Activated T-helper 1 cell treated with anti-CD3 and anti-CD28 coated beads, Interleukin-12 subunit alpha, Interleukin-12 subunit beta, Interleukin-2, Interleukin-4 antibody, amounts not matched to agents 30 ng/mL and 10 ng/mL and 1 ng/mL, durations not matched to agents 14 hours and 24 hours and 36 hours (primary cell): ENCODE measurements around the gene FRMD4A. TPM values are rescaled to one million over a fixed set of nuclear protein-coding genes. Genes with fewer than 3 reads are reported as not detected.

Experiments
- DNase-seq: peaks from one replicate; pipeline ENCODE4 v3.0.0; 2021; ENCODE audit warnings: low spot score
- H3K27ac Mint-ChIP-seq: one replicate; pipeline ENCODE4 v1.8.0; 2021; ENCODE audit warnings: mild to moderate bottlenecking, mixed read lengths
- H3K27me3 Mint-ChIP-seq: one replicate; pipeline ENCODE4 v1.8.0; 2022; ENCODE audit warnings: mild to moderate bottlenecking, moderate library complexity, mixed read lengths; ENCODE audit not compliant: insufficient read depth
- H3K36me3 Mint-ChIP-seq: one replicate; pipeline ENCODE4 v1.8.0; 2021; ENCODE audit warnings: low read depth, mixed read lengths
- H3K4me1 Mint-ChIP-seq: one replicate; pipeline ENCODE4 v1.8.0; 2021; ENCODE audit warnings: low read depth, mixed read lengths
- H3K4me3 Mint-ChIP-seq: one replicate; pipeline ENCODE4 v1.8.0; 2021; ENCODE audit warnings: mild to moderate bottlenecking, moderate library complexity, mixed read lengths
- H3K9me3 Mint-ChIP-seq: one replicate; pipeline ENCODE4 v1.8.0; 2021; ENCODE audit warnings: mixed read lengths
- intact Hi-C: fragments of 100-400 bp; cut with micrococcal nuclease; formaldehyde crosslinking; loops from one replicate; pipeline ENCODE4 v1.15.1; 2024
- total RNA-seq: library from RNA; stranded (reverse); gene quantifications from 2 replicates; pipeline ENCODE4 v1.2.3, GENCODE V29; 2022

FRMD4A gene
- total RNA-seq, 1 donor from 2014 or later, result 0.31 TPM

DNA sequence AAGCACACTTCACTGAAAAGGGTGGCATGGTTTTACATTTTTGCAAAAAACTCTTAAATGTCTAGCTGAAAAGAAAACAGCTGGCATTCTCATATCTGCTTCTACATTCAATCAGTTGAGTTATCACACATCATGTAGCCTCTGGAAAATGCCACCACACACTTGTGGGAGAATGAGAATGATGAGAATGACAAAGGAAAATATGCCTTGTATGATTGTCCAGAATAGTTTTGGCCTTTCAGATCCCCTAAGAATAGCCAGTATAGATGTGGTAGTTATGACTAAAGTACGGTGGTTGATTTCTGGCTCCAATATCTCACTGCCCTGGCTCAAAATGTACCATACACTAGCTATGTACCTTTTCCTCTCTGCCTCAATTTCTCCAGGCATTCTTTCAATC is 30.2 kb upstream of the FRMD4A start:
- no peaks in the 10 kb centered on the region for H3K36me3 Mint-ChIP-seq
- H3K27ac Mint-ChIP-seq, result no peak overlapping the region
- H3K9me3 Mint-ChIP-seq, result no peaks in the 10 kb centered on the region
- H3K4me1 Mint-ChIP-seq, result no peaks in the 10 kb centered on the region
- no peak for DNase-seq
- no peak overlapping the region for H3K4me3 Mint-ChIP-seq
- H3K27me3 Mint-ChIP-seq, result peaks cover 2% of the 10 kb centered on the region
- intact Hi-C loops, result no loop called here

DNA sequence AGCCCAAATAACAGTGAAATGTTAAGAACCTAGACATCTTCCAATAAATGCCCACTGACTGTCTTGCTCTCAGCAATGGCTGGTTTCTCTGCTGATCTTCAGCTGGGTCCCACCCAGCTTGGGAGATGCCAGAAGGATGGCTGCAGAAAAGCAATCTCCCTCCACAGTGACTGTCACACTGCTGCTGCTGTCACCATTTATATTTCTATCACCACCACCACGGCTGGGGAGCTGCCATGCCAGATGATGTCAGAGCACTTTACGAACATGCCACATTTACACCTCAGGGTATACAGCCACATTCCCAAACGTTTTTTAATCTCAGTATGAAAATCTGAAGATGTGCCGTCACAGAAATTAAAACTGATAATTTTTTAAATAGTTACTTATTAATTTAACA is 29.8 kb upstream of the FRMD4A start:
- Mint-ChIP-seq H3K4me3 (no peak overlapping the region), H3K9me3 (no peaks in the 10 kb centered on the region), H3K36me3 (no peaks in the 10 kb centered on the region), H3K4me1 (no peaks in the 10 kb centered on the region), H3K27me3 (peaks cover 2% of the 10 kb centered on the region), H3K27ac (no peak overlapping the region)
- DNase-seq, result no peak
- intact Hi-C loops, result no loop called here

DNA sequence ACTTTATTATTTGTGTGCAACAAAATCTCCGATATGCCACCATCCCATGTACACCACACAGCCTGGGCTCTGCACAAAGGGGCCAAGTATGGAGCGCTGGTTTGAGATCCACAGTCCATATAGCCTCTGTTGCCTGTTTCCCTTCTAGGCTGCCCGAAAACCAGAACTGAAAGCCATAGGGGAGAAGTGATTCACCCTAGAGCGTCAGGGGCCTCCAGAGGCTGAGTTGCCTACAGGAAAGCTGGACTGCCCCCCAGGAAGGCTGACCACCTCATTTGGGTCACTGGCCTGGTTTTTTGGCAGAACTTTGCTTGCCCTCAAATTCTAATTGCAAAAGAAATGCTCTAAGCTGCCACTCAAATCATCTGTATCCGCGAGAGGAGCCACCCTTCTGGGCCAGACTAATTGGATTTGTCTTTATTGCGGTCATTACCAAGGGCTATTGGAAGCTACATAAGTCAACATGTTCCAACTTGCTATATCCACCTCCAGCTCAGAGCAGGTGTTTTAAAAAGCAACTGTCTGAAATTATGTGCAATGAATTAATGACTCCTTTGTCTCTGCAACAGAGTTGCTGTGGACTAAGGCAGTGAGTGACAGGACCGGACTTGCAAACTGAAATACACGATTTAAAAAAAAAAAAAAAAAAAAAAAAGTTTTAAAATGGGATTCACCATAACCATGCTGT is 28.3 kb upstream of the FRMD4A start:
- Mint-ChIP-seq H3K4me1 (no peaks in the 10 kb centered on the region), H3K27ac (no peak overlapping the region), H3K9me3 (no peaks in the 10 kb centered on the region), H3K36me3 (no peaks in the 10 kb centered on the region), H3K27me3 (peaks cover 5% of the 10 kb centered on the region), H3K4me3 (no peak overlapping the region)
- intact Hi-C loops, result no loop called here
- DNase-seq, result no peak

DNA sequence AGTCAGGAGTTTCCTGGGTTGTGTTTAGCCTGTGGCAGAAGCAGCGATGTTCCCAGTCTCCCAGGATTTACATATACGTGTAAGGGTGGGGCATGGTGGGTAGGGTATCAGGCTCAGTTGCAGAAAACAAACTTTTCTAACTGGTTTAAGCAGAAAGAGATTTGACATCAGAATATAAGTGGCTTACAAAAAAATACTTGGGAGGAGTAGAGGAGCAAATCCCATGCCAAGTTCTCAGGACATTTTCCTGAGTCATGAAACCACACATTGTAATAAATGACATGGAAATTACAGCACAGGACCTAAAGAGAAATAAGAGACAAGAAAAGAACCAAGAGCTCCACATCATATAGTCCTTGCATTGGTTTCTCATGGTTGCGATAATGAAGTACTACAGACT is 26.2 kb upstream of the FRMD4A start:
- no peaks in the 10 kb centered on the region for H3K9me3 Mint-ChIP-seq
- no peak for DNase-seq
- intact Hi-C loops, result no loop called here
- peaks cover 8% of the 10 kb centered on the region for H3K27me3 Mint-ChIP-seq
- H3K4me3 Mint-ChIP-seq, result no peak overlapping the region
- no peaks in the 10 kb centered on the region for H3K4me1 Mint-ChIP-seq
- H3K36me3 Mint-ChIP-seq, result no peaks in the 10 kb centered on the region
- no peak overlapping the region for H3K27ac Mint-ChIP-seq

DNA sequence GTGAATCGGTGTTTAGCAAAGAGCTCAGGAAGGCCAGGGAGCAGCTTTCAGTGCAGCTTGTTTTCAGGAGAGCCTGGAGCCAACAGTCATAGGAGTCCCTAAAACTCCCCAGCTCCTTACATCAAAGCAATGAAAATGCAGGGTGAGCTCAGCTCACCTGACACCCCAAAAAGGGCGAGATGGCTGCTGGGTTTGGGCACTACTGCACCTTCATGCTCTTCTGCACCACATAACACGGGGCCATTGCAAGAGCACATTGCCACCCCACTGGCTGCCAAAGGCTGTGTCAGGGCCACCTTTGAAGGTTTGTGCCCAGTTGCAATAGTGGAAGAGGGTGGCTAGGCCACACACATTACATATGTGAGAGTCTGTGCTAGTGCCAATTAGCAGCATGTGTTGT is 25.0 kb upstream of the FRMD4A start:
- intact Hi-C loops, result no loop called here
- no peaks in the 10 kb centered on the region for H3K4me1 Mint-ChIP-seq
- no peaks in the 10 kb centered on the region for H3K9me3 Mint-ChIP-seq
- DNase-seq, result no peak
- peaks cover 8% of the 10 kb centered on the region for H3K27me3 Mint-ChIP-seq
- H3K27ac Mint-ChIP-seq, result no peak overlapping the region
- H3K36me3 Mint-ChIP-seq, result no peaks in the 10 kb centered on the region
- no peak overlapping the region for H3K4me3 Mint-ChIP-seq

DNA sequence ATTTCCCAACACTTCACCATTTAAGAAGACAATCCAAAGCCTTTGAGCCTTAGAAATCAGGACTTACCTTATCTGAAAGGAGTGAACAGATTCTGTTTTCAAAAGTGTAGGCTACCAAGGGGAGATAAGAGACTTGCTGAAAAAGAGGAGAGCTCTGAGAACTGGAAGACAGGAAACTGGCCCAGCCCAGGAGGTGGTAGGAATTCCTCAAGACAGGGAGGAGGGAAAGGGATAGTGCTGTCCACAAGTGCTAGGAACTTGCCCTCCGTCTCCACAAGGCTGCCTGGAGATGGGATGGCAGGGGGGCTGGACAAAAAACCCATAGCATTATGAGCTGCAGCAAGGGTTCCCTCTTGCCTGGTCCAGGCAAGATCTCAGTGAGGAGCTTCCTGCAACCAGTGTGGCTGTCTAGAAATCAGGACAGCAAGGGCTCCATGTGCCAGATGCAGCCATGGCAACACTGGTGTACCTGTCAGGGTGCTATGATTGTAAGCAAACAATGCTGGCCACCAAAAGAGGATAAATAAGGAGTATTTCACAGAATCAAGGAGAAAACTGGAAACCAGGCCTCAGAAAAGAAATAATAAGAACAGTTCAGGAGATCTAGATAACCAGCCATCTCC is 22.7 kb upstream of the FRMD4A start:
- no peaks in the 10 kb centered on the region for H3K9me3 Mint-ChIP-seq
- H3K4me3 Mint-ChIP-seq, result no peak overlapping the region
- no peaks in the 10 kb centered on the region for H3K4me1 Mint-ChIP-seq
- no peak for DNase-seq
- H3K36me3 Mint-ChIP-seq, result no peaks in the 10 kb centered on the region
- intact Hi-C loops, result no loop called here
- H3K27ac Mint-ChIP-seq, result no peak overlapping the region
- peaks cover 5% of the 10 kb centered on the region for H3K27me3 Mint-ChIP-seq

DNA sequence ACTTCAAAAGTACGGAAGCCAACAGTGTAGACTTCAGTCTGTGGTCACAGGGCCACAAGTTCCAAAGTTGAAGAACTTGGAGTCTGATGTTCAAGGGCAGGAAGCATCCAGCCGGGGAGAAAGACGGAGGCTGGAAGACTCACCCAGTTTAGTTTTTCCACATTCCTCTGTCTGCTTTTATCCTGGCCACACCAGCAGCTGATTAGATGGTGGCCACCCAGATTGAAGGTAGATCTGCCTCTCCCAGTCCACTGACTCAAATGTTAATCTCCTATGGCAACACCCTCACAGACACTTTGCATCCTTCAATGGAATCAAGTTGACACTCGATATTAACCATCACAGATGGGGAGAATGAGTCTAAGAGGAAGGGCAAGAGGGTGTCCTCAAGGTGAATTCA is 19.3 kb upstream of the FRMD4A start:
- Mint-ChIP-seq H3K27ac (no peak overlapping the region), H3K9me3 (no peaks in the 10 kb centered on the region), H3K4me3 (no peak overlapping the region), H3K4me1 (no peaks in the 10 kb centered on the region), H3K36me3 (no peaks in the 10 kb centered on the region), H3K27me3 (peaks cover 5% of the 10 kb centered on the region)
- no peak for DNase-seq
- intact Hi-C loops, result no loop called here

DNA sequence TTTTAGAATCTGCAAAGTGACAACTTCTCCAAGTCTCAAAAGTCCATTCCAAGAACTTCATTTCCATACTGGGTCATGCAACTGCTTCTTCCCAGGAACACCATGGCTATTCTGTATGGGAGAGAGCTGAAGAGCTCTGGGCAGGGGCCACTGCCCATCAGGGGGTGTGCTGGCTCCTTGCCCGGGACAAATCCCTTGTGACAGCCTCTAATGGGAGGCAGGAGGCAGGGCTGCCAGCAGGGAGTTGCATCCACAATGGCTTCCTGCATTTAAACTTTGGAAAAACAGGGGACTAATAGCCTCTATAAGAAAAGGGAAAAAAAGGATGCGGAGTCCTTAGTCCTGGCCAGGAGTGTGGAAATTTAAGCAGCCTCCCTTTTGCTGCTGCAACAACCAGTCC is 18.4 kb upstream of the FRMD4A start:
- H3K4me1 Mint-ChIP-seq, result no peaks in the 10 kb centered on the region
- no peak overlapping the region for H3K4me3 Mint-ChIP-seq
- no peaks in the 10 kb centered on the region for H3K9me3 Mint-ChIP-seq
- no peaks in the 10 kb centered on the region for H3K36me3 Mint-ChIP-seq
- no peak for DNase-seq
- intact Hi-C loops, result no loop called here
- H3K27ac Mint-ChIP-seq, result no peak overlapping the region
- peaks cover 3% of the 10 kb centered on the region for H3K27me3 Mint-ChIP-seq

DNA sequence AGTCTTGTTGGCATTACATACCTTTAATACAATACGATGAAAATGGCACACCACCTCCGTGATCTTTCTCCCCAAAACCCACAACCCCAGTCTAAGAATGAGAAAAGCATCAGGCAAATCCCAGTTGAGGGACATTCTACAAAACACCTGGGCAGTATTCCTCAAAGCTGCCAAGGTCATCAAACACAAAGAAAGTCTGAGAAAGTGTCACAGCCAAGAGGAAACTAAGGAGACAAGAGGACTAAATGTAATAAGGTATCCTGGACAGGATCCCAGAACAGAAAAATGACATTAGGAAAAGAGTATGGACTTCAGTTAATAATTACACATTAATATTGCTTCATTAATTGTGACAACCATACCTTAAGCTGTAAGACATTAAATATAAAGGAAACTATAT is 14.5 kb upstream of the FRMD4A start:
- Mint-ChIP-seq H3K36me3 (no peaks in the 10 kb centered on the region), H3K4me3 (no peak overlapping the region), H3K4me1 (no peaks in the 10 kb centered on the region), H3K9me3 (no peaks in the 10 kb centered on the region), H3K27ac (no peak overlapping the region), H3K27me3 (no peaks in the 10 kb centered on the region)
- intact Hi-C loops, result no loop called here
- no peak for DNase-seq

DNA sequence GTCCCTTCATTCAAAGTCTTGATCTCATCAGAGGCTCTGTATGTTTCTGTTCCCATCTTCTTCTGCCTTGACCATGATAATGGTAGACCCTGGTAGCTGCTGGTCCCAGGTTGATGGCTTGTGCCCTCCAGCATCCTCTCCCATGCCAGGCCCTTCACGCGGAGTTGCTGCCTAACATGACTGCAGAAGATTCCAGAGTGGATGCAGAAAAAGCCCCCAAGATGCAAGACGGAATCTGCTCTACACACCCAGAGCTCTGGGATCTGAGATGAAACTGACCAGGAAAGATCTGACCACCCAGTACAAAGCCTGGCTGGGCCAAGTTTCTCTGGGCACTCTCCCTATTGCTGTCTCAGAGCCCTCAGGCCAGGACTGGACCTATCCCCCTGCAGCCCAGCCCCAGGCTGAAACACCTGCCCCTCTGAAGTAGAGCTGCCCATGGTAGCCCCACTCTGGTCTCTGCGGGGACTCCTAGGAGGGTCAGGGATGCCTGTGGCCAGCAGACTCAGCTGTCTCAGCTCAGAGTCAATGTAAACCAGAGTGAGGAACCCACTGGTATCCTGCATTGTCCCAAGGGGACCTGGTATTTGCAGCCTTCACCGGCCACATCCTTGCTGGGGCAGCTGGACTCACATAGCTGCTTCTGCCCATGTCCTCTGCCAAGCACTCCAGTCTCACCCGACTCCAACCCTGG is 9.5 kb upstream of the FRMD4A start:
- H3K4me1 Mint-ChIP-seq, result no peaks in the 10 kb centered on the region
- intact Hi-C loops, result no loop called here
- no peaks in the 10 kb centered on the region for H3K9me3 Mint-ChIP-seq
- no peaks in the 10 kb centered on the region for H3K36me3 Mint-ChIP-seq
- peaks cover 6% of the 10 kb centered on the region for H3K27me3 Mint-ChIP-seq
- no peak overlapping the region for H3K27ac Mint-ChIP-seq
- DNase-seq, result no peak
- no peak overlapping the region for H3K4me3 Mint-ChIP-seq

DNA sequence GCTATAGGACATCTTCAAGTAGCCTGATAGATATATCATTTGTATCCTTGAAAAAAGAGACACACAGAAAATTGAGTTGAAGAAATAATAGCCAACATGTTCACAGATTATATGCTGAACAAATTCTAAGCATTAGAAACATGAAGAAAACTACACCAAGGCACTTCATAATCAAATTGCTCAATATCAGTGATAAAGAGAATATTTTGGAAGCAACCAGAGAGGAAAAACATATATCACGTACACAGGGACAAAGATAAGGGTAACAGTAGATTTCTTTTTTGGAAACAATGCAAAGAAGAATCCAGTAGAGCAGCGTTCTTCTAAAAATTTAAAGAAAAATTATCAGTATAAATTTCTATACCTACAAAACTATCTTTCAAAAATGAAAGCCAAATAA is 6.0 kb upstream of the FRMD4A start:
- H3K4me3 Mint-ChIP-seq, result no peak overlapping the region
- H3K27ac Mint-ChIP-seq, result no peak overlapping the region
- DNase-seq, result no peak
- H3K9me3 Mint-ChIP-seq, result no peaks in the 10 kb centered on the region
- intact Hi-C loops, result no loop called here
- no peaks in the 10 kb centered on the region for H3K4me1 Mint-ChIP-seq
- H3K36me3 Mint-ChIP-seq, result no peaks in the 10 kb centered on the region
- H3K27me3 Mint-ChIP-seq, result peaks cover 12% of the 10 kb centered on the region

DNA sequence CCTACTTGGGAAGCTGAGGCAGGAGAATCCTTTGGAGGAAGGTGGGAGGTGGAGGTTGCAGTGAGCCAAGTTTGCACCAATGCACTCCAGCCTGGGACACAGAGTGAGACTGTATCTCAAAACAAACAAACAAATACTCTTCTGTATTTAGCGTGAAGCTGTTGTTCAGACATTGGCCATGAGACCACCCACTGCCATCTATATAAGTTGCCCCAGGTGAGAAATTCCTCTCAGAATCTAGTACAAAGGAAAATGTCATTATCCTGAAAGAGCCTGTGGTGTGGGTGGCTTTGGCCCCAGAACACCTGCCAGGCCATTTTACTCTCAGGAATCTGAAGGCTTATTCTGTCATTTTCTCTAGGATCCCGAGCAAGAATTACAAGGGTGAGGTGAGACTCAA is 4.0 kb upstream of the FRMD4A start:
- no peaks in the 10 kb centered on the region for H3K36me3 Mint-ChIP-seq
- no peak for DNase-seq
- H3K27me3 Mint-ChIP-seq, result peaks cover 18% of the 10 kb centered on the region
- H3K4me1 Mint-ChIP-seq, result no peaks in the 10 kb centered on the region
- no peak overlapping the region for H3K27ac Mint-ChIP-seq
- intact Hi-C loops, result no loop called here
- no peak overlapping the region for H3K4me3 Mint-ChIP-seq
- H3K9me3 Mint-ChIP-seq, result no peaks in the 10 kb centered on the region

DNA sequence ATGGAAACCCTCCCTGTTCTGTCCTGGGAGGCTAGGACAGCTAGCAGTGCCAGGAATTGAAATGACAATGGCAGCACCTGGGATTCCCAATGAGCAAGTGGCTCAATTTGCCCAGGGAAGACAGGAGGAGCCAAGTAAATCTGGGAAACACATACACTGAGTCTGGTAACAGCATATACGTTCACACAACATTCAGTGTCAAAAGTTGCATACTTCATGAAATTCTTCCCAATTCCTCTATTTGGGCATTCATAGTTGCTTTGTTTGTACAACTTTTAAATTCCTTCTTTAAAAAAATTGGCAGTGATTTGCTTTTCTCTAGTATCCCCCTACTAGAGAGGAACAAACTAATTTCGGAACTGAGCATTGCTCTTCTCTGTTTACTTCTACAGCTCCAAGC is 2.9 kb upstream of the FRMD4A start:
- intact Hi-C loops, result no loop called here
- Mint-ChIP-seq H3K27ac (no peak overlapping the region), H3K36me3 (no peaks in the 10 kb centered on the region), H3K4me3 (no peak overlapping the region), H3K27me3 (peaks cover 15% of the 10 kb centered on the region), H3K9me3 (no peaks in the 10 kb centered on the region), H3K4me1 (no peaks in the 10 kb centered on the region)
- DNase-seq, result no peak
